Ishikawa (cell line): ENCODE measurements around the gene SH2D2A.

ENCODE experiments used
- CEBPB ChIP-seq: IDR thresholded peaks from 2 replicates; pipeline ENCODE4 v1.6.1; 2012
- CREB1 ChIP-seq: IDR thresholded peaks from 2 replicates; pipeline ENCODE4 v1.6.1; 2012; ENCODE audit warnings: low read depth
- EGR1 ChIP-seq: IDR thresholded peaks from 2 replicates; pipeline ENCODE4 v1.6.1; 2012
- EP300 ChIP-seq: IDR thresholded peaks from 2 replicates; pipeline ENCODE4 v1.6.1; 2012; ENCODE audit warnings: borderline replicate concordance
- FOXM1 ChIP-seq: IDR thresholded peaks from 2 replicates; pipeline ENCODE4 v1.6.1; 2012; ENCODE audit warnings: low read depth, borderline replicate concordance
- MAX ChIP-seq: IDR thresholded peaks from 2 replicates; pipeline ENCODE4 v1.6.1; 2012
- NFIC ChIP-seq: IDR thresholded peaks from 2 replicates; pipeline ENCODE4 v1.6.1; 2012
- RAD21 ChIP-seq: IDR thresholded peaks from 2 replicates; pipeline ENCODE4 v1.6.1; 2012; ENCODE audit warnings: low read depth
- REST ChIP-seq: IDR thresholded peaks from 2 replicates; pipeline ENCODE4 v1.6.1; 2012; ENCODE audit warnings: low read depth, mild to moderate bottlenecking
- TAF1 ChIP-seq: IDR thresholded peaks from 2 replicates; pipeline ENCODE4 v1.6.1; 2012; ENCODE audit warnings: low read depth, mild to moderate bottlenecking
- TCF12 ChIP-seq: IDR thresholded peaks from 2 replicates; pipeline ENCODE4 v1.6.1; 2012; ENCODE audit warnings: low read depth
- TEAD4 ChIP-seq: IDR thresholded peaks from 2 replicates; pipeline ENCODE4 v1.6.1; 2012
- USF1 ChIP-seq: IDR thresholded peaks from 2 replicates; pipeline ENCODE4 v1.6.1; 2012
- YY1 ChIP-seq: IDR thresholded peaks from 2 replicates; pipeline ENCODE4 v1.6.1; 2012; ENCODE audit warnings: low read depth
- ZBTB7A ChIP-seq: IDR thresholded peaks from 2 replicates; pipeline ENCODE4 v1.6.1; 2012; ENCODE audit warnings: low read depth

SH2D2A gene

GRCh38 chr1:156776942-156777341, 39.7 kb downstream of the SH2D2A start:
- TF ChIP-seq CREB1 = no peak
- TF ChIP-seq TCF12 = no peak
- TF ChIP-seq MAX = no peak
- no peak for TF ChIP-seq TEAD4
- TF ChIP-seq TAF1 = no peak
- TF ChIP-seq USF1 = no peak
- TF ChIP-seq REST = no peak
- TF ChIP-seq NFIC = no peak
- TF ChIP-seq RAD21 = no peak
- TF ChIP-seq ZBTB7A = no peak
- no peak for TF ChIP-seq FOXM1
- TF ChIP-seq CEBPB = no peak
- no peak for TF ChIP-seq EP300
- TF ChIP-seq EGR1 = no peak
- TF ChIP-seq YY1 = no peak

GRCh38 chr1:156775799-156776198, 40.8 kb downstream of the SH2D2A start:
- TF ChIP-seq CEBPB (no peak), TEAD4 (no peak), RAD21 (no peak), USF1 (no peak), REST (no peak), EGR1 (no peak), EP300 (no peak), TAF1 (no peak), FOXM1 (no peak), YY1 (no peak), TCF12 (no peak), MAX (no peak), NFIC (no peak), ZBTB7A (no peak), CREB1 (no peak)

- TF ChIP-seq FOXM1 = no peak
- TF ChIP-seq ZBTB7A = no peak
- TF ChIP-seq TAF1 = no peak
- no peak for TF ChIP-seq YY1
- TF ChIP-seq CEBPB = no peak
- TF ChIP-seq CREB1 = no peak
- TF ChIP-seq TEAD4 = no peak
- no peak for TF ChIP-seq EP300
- TF ChIP-seq USF1 = no peak
- TF ChIP-seq RAD21 = no peak
- no peak for TF ChIP-seq NFIC
- TF ChIP-seq EGR1 = no peak
- TF ChIP-seq REST = no peak
- no peak for TF ChIP-seq TCF12
- TF ChIP-seq MAX = no peak
These were observed 43.0 kb downstream of the SH2D2A start for GRCh38 chr1:156773607-156774006.
